H9 (cell line): ENCODE measurements around the gene SARS1. TPM values are rescaled to one million over a fixed set of nuclear protein-coding genes. Genes with fewer than 3 reads are reported as not detected.

Experiments used
- DNase-seq: peaks from one replicate; pipeline ENCODE4 v3.0.0-alpha.2; 2017
- H2AFZ ChIP-seq: one replicate; pipeline ENCODE4 v1.6.1; 2013; ENCODE audit warnings: mild to moderate bottlenecking, low read length, control low read depth, moderate library complexity
- H2AK5ac ChIP-seq: 2 replicates; pipeline ENCODE4 v1.6.1; 2013; ENCODE audit warnings: low read length, control low read depth, mixed read lengths; ENCODE audit not compliant: insufficient read length
- H2BK120ac ChIP-seq: one replicate; pipeline ENCODE4 v1.6.1; 2013; ENCODE audit warnings: low read depth, mild to moderate bottlenecking, low read length, control low read depth, inconsistent platforms; ENCODE audit not compliant: poor library complexity, severe bottlenecking
- H2BK12ac ChIP-seq: 2 replicates; pipeline ENCODE4 v1.6.1; 2013; ENCODE audit warnings: low read length, control low read depth, mixed read lengths, low read depth; ENCODE audit not compliant: insufficient read length
- H2BK15ac ChIP-seq: 2 replicates; pipeline ENCODE4 v1.6.1; 2013; ENCODE audit warnings: low read depth, low read length, control low read depth
- H2BK20ac ChIP-seq: one replicate; pipeline ENCODE4 v1.6.1; 2013; ENCODE audit warnings: low read depth, mild to moderate bottlenecking, low read length, control low read depth, inconsistent platforms; ENCODE audit not compliant: poor library complexity, severe bottlenecking
- H2BK5ac ChIP-seq: 2 replicates; pipeline ENCODE4 v1.6.1; 2013; ENCODE audit warnings: low read length, control low read depth, mixed read lengths; ENCODE audit not compliant: insufficient read length
- H3K14ac ChIP-seq: 2 replicates; pipeline ENCODE4 v1.6.1; 2013; ENCODE audit warnings: low read length, control low read depth; ENCODE audit not compliant: insufficient read depth
- H3K18ac ChIP-seq: 2 replicates; pipeline ENCODE4 v1.6.1; 2013; ENCODE audit warnings: low read depth, mild to moderate bottlenecking, mixed read lengths, low read length, control low read depth; ENCODE audit not compliant: insufficient read length
- H3K23ac ChIP-seq: 2 replicates; pipeline ENCODE4 v1.6.1; 2013; ENCODE audit warnings: low read length, control low read depth, mixed read lengths, low read depth; ENCODE audit not compliant: insufficient read length
- H3K23me2 ChIP-seq: 2 replicates; pipeline ENCODE4 v1.6.1; 2013; ENCODE audit warnings: low read depth, mild to moderate bottlenecking, mixed read lengths, low read length, control low read depth; ENCODE audit not compliant: insufficient read length, poor library complexity, severe bottlenecking
- H3K27ac ChIP-seq: 2 replicates; pipeline ENCODE4 v1.5.1; 2013; ENCODE audit warnings: low read length, control low read depth, mixed read lengths, low read depth; ENCODE audit not compliant: insufficient read length
- H3K27me3 ChIP-seq: 2 replicates; pipeline ENCODE4 v1.6.1; 2013; ENCODE audit warnings: low read length, control low read depth, inconsistent platforms; ENCODE audit not compliant: insufficient read depth
- H3K4ac ChIP-seq: 2 replicates; pipeline ENCODE4 v1.6.1; 2013; ENCODE audit warnings: low read depth, mild to moderate bottlenecking, control low read depth, inconsistent platforms, low read length, moderate library complexity
- H3K4me1 ChIP-seq: 2 replicates; pipeline ENCODE4 v1.6.1; 2013; ENCODE audit warnings: low read length, control low read depth, inconsistent platforms; ENCODE audit not compliant: insufficient read depth
- H3K4me2 ChIP-seq: 2 replicates; pipeline ENCODE4 v1.6.1; 2013; ENCODE audit warnings: low read length, control low read depth, mixed read lengths; ENCODE audit not compliant: insufficient read length, insufficient read depth
- H3K56ac ChIP-seq: 2 replicates; pipeline ENCODE4 v1.6.1; 2013; ENCODE audit warnings: low read depth, mild to moderate bottlenecking, mixed read lengths, low read length, control low read depth; ENCODE audit not compliant: insufficient read length
- H3K79me1 ChIP-seq: 2 replicates; pipeline ENCODE4 v1.6.1; 2013; ENCODE audit warnings: low read depth, mild to moderate bottlenecking, moderate library complexity, low read length, control low read depth, inconsistent platforms; ENCODE audit not compliant: insufficient read depth, poor library complexity, severe bottlenecking
- H3K79me2 ChIP-seq: 2 replicates; pipeline ENCODE4 v1.6.1; 2013; ENCODE audit warnings: low read length, control low read depth, inconsistent platforms; ENCODE audit not compliant: insufficient read depth
- H3K9ac ChIP-seq: 2 replicates; pipeline ENCODE4 v1.6.1; 2013; ENCODE audit warnings: low read length, control low read depth, mixed read lengths; ENCODE audit not compliant: insufficient read length; ENCODE audit errors: extremely low read depth
- H3K9me3 ChIP-seq: one replicate; pipeline ENCODE4 v1.6.1; 2013; ENCODE audit warnings: low read depth, low read length, inconsistent platforms; ENCODE audit not compliant: control insufficient read depth
- H3T11ph ChIP-seq: one replicate; pipeline ENCODE4 v1.6.1; 2013; ENCODE audit warnings: mild to moderate bottlenecking, low read length, control low read depth, inconsistent platforms
- H4K20me1 ChIP-seq: one replicate; pipeline ENCODE4 v1.6.1; 2013; ENCODE audit not compliant: control insufficient read depth, insufficient read length, insufficient read depth
- H4K5ac ChIP-seq: 2 replicates; pipeline ENCODE4 v1.6.1; 2013; ENCODE audit warnings: low read depth, mild to moderate bottlenecking, mixed read lengths, low read length, control low read depth; ENCODE audit not compliant: insufficient read length
- H4K8ac ChIP-seq: replicated peaks from 2 replicates; pipeline ENCODE4 v1.6.1; 2013; ENCODE audit warnings: low read length, control low read depth, mixed read lengths, low read depth; ENCODE audit not compliant: insufficient read length
- H4K91ac ChIP-seq: 2 replicates; pipeline ENCODE4 v1.6.1; 2013; ENCODE audit warnings: low read depth, mild to moderate bottlenecking, moderate library complexity, mixed read lengths, low read length, control low read depth; ENCODE audit not compliant: insufficient read length
- H3K27ac Mint-ChIP-seq, 3 experiments: 2 replicates in 2 of 3; 3 replicates in 1 of 3; pipeline ENCODE4 v1.8.0; 2020 to 2021; ENCODE audit warnings: mixed read lengths in 3 of 3, mild to moderate bottlenecking in 1 of 3, moderate library complexity in 1 of 3
- H3K27me3 Mint-ChIP-seq: 2 replicates; pipeline ENCODE4 v1.8.0; 2021; ENCODE audit warnings: low read depth, mild to moderate bottlenecking, moderate library complexity, mixed read lengths
- H3K36me3 Mint-ChIP-seq, 3 experiments: 2 replicates in 2 of 3; 3 replicates in 1 of 3; pipeline ENCODE4 v1.8.0; 2020 to 2021; ENCODE audit warnings: low read depth in 3 of 3, mixed read lengths in 3 of 3; ENCODE audit not compliant: insufficient read depth in 1 of 3
- H3K4me1 Mint-ChIP-seq, 2 experiments: 2 replicates each; pipeline ENCODE4 v1.8.0; 2020; ENCODE audit warnings: mixed read lengths in 2 of 2
- H3K4me3 Mint-ChIP-seq, 2 experiments: 2 replicates in 1 of 2; 3 replicates in 1 of 2; pipeline ENCODE4 v1.8.0; 2020 to 2021; ENCODE audit warnings: mild to moderate bottlenecking in 2 of 2, mixed read lengths in 2 of 2, moderate library complexity in 1 of 2
- H3K9me3 Mint-ChIP-seq, 2 experiments: 2 replicates in 1 of 2; 3 replicates in 1 of 2; pipeline ENCODE4 v1.8.0; 2020; ENCODE audit warnings: mild to moderate bottlenecking in 2 of 2, mixed read lengths in 2 of 2, moderate library complexity in 1 of 2
- CTCF ChIP-seq: fragments of 200-600 bp; sonication (generic); conservative IDR thresholded peaks from 3 replicates; pipeline ENCODE4 v1.8.0; 2021; ENCODE audit warnings: antibody characterized with exemption, mild to moderate bottlenecking
- WGBS: extraction: QIAGEN DNeasy Blood & Tissue Kit; methylation state at CpG from one replicate; pipeline ENCODE4 v1.1.7; 2013; ENCODE audit warnings: missing lambda C conversion rate, low lambda C conversion rate, mixed read lengths; ENCODE audit not compliant: insufficient read length; ENCODE audit errors: extremely low coverage; 5-methylcytosine and 5-hydroxymethylcytosine counted together
- total RNA-seq: library from RNA; stranded (reverse); gene quantifications from 2 replicates; pipeline ENCODE4 v1.2.1, GENCODE V29; 2021

SARS1 gene
- total RNA-seq, 1 experiment from 2014 or later: 139 TPM

- no peaks in the 10 kb centered on the region for H3K79me2 ChIP-seq
- H2BK12ac ChIP-seq: no peak overlapping the region
- no CpG with 5 or more reads among the region's 7 CpGs for WGBS
- H2BK120ac ChIP-seq: no peak overlapping the region
- H3K23me2 ChIP-seq: no peaks in the 10 kb centered on the region
- H3K14ac ChIP-seq: no peak overlapping the region
- no peak overlapping the region for H3K18ac ChIP-seq
- no peak overlapping the region for H3K56ac ChIP-seq
- no peak overlapping the region for H4K5ac ChIP-seq
- H3K4me2 ChIP-seq: no peak overlapping the region
- no peak overlapping the region for H2BK20ac ChIP-seq
- H2AFZ ChIP-seq: no peak overlapping the region
- no peaks in the 10 kb centered on the region for H3K79me1 ChIP-seq
- H3K23ac ChIP-seq: no peak overlapping the region
- H4K8ac ChIP-seq: no peak overlapping the region
- no peak overlapping the region for H2BK15ac ChIP-seq
- TF ChIP-seq CTCF: no peak
- H3K4me3 Mint-ChIP-seq: no peak overlapping the region
- H4K91ac ChIP-seq: no peak overlapping the region
- H3K4ac ChIP-seq: no peak overlapping the region
- H2AK5ac ChIP-seq: no peak overlapping the region
- peaks cover 24 to 28% of the 10 kb centered on the region in 2 experiments for H3K4me1 Mint-ChIP-seq
- peaks cover 4% of the 10 kb centered on the region; the same call in 1 of the 2 replicates for H3K27me3 ChIP-seq
- no peak overlapping the region for H3T11ph ChIP-seq
- DNase-seq: peak; percentile 22
- no peak overlapping the region for H3K9ac ChIP-seq
- peaks cover 3% of the 10 kb centered on the region; the same call in 1 of the 2 replicates for H3K4me1 ChIP-seq
- peaks cover 43% of the 10 kb centered on the region for H3K27me3 Mint-ChIP-seq
- no peak overlapping the region for H3K27ac ChIP-seq
- H2BK5ac ChIP-seq: no peak overlapping the region
- no peaks in the 10 kb centered on the region for H4K20me1 ChIP-seq
- no peak overlapping the region for H3K27ac Mint-ChIP-seq
- H3K36me3 Mint-ChIP-seq: peaks cover 6 to 9% (median 6%) of the 10 kb centered on the region in 3 experiments; a peak in 6 of 7 replicates
- H3K9me3 ChIP-seq: no peaks in the 10 kb centered on the region
- H3K9me3 Mint-ChIP-seq: peaks cover 4 to 7% of the 10 kb centered on the region in 2 experiments; a peak in 4 of 5 replicates
These were observed 32.4 kb downstream of the SARS1 start for GRCh38 chr1:109246141-109246551.
